Stimulated activated CD4-positive, alpha-beta T cell treated with anti-CD3 and anti-CD28 coated beads, Interleukin-12 subunit alpha, Interleukin-12 subunit beta, amount 100 ng/mL, for 4 hours (primary cell): ENCODE measurements around the gene BARHL2.

Experiments used
- DNase-seq: peaks from one replicate; pipeline ENCODE4 v3.0.0-alpha.2; 2020

BARHL2 gene

DNA sequence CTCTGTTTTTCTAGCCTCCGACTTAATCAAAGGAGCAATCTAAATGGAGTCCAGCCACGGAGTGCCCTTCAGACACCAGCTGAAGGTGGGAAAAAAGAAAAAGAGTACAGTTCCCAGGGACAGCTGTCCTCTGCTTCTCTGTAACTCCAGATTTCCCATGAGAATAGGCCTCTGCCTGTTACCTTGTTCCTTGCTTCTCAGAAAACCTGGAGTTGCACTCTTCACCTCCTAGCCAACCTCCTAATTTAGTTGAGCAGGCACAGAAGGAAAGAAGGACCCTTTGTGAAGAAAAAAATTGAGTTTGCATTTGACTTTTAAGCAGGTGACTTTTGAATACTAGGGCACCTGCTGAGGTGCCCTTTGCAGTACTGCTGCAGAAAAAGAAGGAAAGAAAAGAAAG, 8.3 kb downstream of the BARHL2 start:
- DNase-seq, result no peak

DNA sequence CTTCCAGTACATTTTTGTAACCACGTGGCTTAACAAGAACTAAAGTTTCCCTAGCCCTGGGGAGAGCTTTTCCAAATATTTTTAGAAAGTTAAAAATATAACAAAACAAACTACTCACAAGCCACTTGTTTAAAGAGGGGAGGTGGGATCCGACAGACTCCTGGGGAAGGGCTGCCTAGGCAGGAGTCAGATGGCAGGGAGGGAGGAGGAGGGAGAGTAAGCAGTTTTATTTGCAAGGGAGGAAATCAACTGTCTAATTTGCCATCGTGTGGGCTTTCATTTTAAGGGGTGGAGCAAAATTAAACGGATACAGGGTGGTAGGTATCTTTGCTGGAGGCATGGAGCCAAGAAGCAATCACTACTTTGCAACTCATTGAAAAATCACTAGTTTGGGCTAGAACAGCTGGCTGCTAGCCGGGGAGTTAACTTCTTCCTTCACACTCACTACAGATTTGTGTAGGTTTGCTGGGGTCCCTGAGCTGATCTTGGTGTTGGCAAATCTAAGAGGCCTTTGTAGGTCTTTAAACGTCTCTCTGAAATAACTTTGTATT, 8.8 kb downstream of the BARHL2 start:
- no peak for DNase-seq

DNA sequence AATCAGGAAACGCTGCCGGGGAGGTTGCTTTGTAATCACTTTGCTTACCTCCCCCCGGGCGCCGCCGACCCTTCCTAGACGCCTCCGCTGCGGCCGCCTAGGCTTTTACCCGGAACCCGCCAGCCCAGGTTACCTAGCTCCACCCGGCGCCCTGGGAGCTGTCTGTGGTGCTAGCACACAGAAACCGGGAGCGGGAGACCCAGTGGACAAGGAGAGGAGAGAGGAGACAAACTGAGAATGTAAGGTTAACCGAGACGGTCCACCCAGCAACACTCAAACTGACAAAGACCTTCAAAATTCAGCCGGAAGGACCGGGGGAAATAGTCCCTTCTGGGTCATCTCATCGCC, 9.8 kb downstream of the BARHL2 start:
- DNase-seq, result no peak

DNA sequence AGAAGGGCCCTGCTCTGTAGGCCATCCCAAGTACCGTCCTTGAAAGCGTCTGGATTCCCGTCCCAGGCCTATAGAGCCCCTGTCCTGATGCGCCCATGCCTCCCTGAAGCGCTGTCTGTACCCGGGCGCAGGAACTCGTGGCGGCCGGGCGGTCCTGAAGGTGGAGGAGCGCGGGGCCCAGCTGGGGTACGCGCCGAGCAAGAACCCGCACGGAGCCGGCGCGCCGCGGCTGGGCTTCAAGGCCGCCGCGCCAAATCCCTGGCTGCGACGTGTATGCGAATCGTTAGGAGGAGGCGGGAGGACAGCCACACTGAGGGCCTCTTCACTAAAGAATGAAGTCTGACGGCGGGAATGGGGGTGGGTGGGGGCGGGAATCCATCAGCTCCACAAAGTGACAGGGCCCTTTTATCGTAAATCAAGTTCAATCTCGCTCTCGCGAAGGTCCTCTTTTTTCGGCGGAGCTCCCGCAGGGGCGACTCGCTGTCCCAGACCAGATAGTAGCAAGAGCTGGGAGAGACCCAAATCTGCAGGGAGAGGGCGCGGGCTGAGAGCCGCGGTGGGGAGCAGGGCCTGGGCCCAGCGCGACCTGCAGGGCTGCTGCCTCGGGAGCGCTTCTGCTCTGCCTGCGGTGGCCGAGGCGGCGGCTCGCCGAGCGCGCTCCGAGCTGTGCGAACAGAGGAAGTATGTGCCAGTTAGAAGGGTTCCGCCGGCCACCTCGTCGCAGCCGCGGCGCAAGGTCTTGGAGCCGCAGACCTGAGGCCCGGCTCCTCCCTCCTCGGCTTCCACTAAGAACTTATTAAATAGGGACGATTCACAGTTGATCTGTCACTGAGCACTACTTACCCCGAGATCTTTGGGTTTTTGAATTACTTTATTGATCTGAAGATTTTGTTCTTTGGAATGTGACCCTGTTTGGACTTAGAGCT, 10.4 kb downstream of the BARHL2 start:
- no peak for DNase-seq

DNA sequence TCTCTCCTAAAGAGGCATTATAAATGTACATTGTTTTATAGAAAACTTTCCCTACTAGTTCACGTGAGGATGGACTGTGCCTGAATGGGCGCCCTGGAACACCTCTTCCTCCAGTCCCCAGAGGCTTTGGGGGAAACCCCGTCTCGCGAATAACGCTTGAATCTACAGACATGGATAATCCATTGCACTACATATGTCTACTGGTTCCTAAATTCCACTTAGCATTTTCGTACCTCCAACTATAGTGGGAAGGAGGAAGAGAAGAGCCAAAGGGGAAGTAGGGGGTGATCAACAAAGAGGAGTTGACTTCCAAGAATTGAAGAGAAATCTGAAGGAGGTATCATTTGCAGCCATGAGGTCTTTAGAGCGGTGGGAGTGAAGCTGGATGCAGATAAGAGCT, 11.1 kb downstream of the BARHL2 start:
- no peak for DNase-seq

DNA sequence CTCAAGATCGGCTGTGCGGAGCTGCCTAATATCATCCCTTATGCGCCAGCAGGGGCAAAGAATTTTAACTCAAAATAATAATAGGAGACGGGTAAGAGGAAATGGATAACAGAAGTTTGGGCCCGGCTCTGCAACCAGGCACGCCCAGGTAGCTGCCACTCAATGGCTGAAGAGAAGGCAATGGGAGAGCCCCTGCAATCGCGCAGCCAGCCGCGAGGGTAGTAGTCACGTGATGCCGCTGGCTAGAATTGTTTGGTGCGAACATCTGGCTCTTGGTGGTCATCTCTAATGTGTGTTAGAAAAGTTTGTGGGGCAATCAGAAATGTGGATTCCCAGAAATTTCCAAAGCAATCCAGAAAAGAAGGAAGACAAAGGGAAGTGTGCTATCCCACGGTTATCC, 12.3 kb downstream of the BARHL2 start:
- DNase-seq, result no peak

DNA sequence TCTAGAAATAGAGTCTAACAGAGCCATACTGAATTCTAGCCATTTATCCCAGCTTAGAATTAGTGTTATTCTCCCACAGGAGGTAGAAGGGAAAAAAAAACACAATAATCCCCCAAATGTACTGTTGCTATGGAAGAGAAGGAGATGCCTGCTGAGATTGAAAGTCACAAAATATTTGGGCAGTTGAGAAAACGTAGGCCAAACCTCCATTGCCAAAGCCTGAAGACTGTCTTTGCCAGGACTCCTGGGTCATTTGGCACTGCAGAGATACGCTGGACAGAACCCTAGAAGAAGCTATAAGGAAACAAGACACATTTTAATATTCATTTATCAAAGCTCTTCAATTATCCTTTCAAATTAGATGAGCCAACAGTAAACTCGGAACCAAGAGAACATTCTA, 22.3 kb downstream of the BARHL2 start:
- DNase-seq, result no peak

DNA sequence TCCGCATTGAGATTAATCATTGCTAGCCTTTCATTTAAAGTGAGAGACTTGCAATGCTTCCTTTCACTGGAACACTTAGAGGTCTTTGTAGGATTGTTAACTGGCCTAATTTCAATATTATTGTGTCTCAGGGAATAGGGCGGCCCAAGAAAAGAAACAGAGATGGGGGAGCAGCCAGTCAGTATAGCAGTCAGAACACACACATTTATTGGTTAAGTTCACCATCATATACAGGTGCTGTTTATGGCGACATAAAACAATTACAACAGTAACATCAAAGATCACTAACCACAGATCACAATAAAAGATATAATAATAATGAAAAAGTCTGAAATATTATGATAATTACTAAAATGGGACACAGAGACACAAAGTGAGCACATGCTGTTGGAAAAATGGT, 29.4 kb downstream of the BARHL2 start:
- DNase-seq, result no peak

DNA sequence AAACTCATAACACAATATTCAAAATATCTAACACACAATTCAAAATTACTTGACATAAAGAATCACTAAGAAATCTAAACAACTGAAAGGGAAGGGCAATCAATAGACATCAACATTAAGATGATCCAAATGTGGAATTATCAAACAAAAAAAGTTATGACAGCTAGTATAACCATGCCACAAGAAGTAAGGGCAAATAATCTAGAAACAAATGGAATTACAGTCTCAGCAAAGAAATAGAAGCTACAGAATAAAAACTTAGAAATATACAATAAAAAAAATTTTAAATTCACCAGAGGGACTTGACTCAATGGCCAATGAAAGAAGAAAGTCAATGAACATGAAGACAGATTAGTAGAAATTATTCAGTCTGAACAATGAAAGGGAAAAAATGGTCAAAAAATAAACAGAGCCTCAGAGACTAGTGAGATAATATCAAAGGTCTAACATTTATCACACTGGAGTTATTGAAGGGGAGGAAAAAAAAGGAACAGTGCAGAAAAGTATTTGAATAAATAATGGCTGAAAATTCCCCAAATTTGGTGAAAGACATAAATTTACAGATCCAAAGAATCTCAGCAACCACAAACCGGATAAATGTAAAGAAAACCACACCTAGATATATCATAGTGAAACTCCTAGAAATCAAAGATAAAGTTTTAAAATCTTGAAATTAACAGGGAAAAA, 41.8 kb downstream of the BARHL2 start:
- no peak for DNase-seq

DNA sequence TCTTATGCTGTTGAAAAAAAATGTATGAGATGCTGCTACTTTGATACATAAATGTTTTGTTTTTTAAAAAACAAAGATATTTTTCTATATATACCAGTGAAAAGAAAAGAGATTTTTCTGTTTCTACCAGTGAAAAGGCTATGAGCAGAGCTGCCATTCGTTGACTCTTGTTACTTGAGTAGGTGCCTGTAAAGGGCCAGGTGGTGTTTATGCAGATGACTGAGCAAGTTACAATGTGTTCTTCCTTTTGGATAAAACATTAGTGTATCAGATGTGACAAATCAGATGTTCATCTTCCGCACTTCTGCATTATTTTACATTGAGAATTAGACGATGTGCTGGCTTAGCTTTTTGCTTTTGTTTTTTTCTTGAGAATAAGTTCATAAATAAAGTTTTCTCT, 45.4 kb downstream of the BARHL2 start:
- DNase-seq, result no peak

DNA sequence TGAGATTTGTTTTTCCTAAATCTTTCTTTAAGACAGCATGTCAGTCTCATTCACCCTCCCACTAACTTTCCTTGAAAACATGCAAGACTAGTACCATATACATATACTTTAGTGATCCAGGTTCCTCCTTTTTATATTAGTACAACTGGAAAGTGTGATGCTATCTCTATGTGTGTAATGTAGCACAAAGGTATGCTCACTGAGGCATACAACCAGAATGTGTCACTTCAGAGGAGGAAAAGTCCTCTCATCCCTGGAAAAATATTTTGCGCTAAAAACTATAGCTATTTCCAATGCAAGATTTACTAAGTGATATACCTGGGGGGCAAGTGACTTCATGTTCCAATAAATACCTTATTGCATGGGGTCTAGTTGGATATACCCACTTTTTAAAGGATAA, 45.9 kb downstream of the BARHL2 start:
- no peak for DNase-seq
